Urinary bladder (tissue), 4 donors: ENCODE results near the gene PRKAG1. TPM values are rescaled to one million over a fixed set of nuclear protein-coding genes. Genes with fewer than 3 reads are reported as not detected.

Experiments
- DNase-seq: peaks from one replicate; pipeline ENCODE4 v3.0.0-alpha.2; 2015; ENCODE audit errors: extremely low spot score
- H3K27ac ChIP-seq: one replicate; pipeline ENCODE4 v1.5.1; 2013; ENCODE audit warnings: low read depth, mild to moderate bottlenecking, moderate library complexity
- H3K36me3 ChIP-seq: one replicate; pipeline ENCODE4 v1.6.1; 2013; ENCODE audit warnings: mild to moderate bottlenecking, moderate library complexity; ENCODE audit not compliant: insufficient read depth
- H3K4me1 ChIP-seq: one replicate; pipeline ENCODE4 v1.6.1; 2013; ENCODE audit warnings: mild to moderate bottlenecking, moderate library complexity; ENCODE audit not compliant: insufficient read depth
- H3K4me3 ChIP-seq: one replicate; pipeline ENCODE4 v1.5.1; 2013; ENCODE audit warnings: low read depth, low read length
- WGBS: extraction: QIAGEN DNeasy Blood & Tissue Kit; methylation state at CpG from one replicate; pipeline ENCODE4 v1.1.7; 2013; 5-methylcytosine and 5-hydroxymethylcytosine counted together
- polyA plus RNA-seq: library from polyadenylated mRNA; stranded (reverse); fragments of 200-250 nt; gene quantifications from one replicate; pipeline ENCODE4 v1.2.3, GENCODE V29; 2013
- total RNA-seq: library from RNA; depleted of rRNA; stranded (reverse); fragments of >200 nt; gene quantifications from one replicate; pipeline ENCODE4 v1.2.3, GENCODE V29; 2014
- donor health status: healthy with polysubstance abuse.
- donor health status: healthy.

The PRKAG1 gene
- total and polyA plus RNA-seq, 2 donors = 41.8 to 63.3 TPM

- WGBS = 84% methylated on average over 6 of the region's 6 CpGs
- H3K27ac ChIP-seq = no peak overlapping the region
These were observed 1.9 kb upstream of the PRKAG1 start for GRCh38 chr12:49020441-49020840.

GRCh38 chr12:49019443-49020324, 1.1 kb upstream of the PRKAG1 start:
- Histone ChIP-seq H3K4me1 (no peaks in the 10 kb centered on the region), H3K27ac (peak overlapping the region; percentile 26), H3K36me3 (no peaks in the 10 kb centered on the region), H3K4me3 (no peak overlapping the region)
- WGBS = 57% methylated on average over 10 of the region's 10 CpGs
- no peak for DNase-seq

More at GRCh38 chr12:49020441-49020840, 1.9 kb upstream of the PRKAG1 start:
- Histone ChIP-seq H3K36me3 (no peaks in the 10 kb centered on the region), H3K4me1 (no peaks in the 10 kb centered on the region), H3K4me3 (no peak overlapping the region)
- DNase-seq = no peak

GRCh38 chr12:49019120-49019430, 499 bp upstream of the PRKAG1 start:
- DNase-seq = no peak
- WGBS = 3% methylated on average over 8 of the region's 8 CpGs
- Histone ChIP-seq H3K4me1 (no peaks in the 10 kb centered on the region), H3K4me3 (peak overlapping the region; percentile 92), H3K27ac (peak overlapping the region; percentile 85), H3K36me3 (no peaks in the 10 kb centered on the region)

- under 1% methylated on average over 8 of the region's 8 CpGs for WGBS
- Histone ChIP-seq H3K4me3 (peak overlapping the region; percentile 92), H3K4me1 (no peaks in the 10 kb centered on the region), H3K27ac (peak overlapping the region; percentile 91), H3K36me3 (no peaks in the 10 kb centered on the region)
- DNase-seq = no peak
These were observed 700 bp downstream of the PRKAG1 start for GRCh38 chr12:49017891-49018260.

GRCh38 chr12:49015196-49015595, 3.4 kb downstream of the PRKAG1 start:
- H3K4me3 ChIP-seq = no peak overlapping the region
- no peak overlapping the region for H3K27ac ChIP-seq
- 85% methylated on average over 1 of the region's 1 CpG for WGBS
- H3K4me1 ChIP-seq = no peaks in the 10 kb centered on the region
- no peak for DNase-seq
- peaks cover 2% of the 10 kb centered on the region for H3K36me3 ChIP-seq

GRCh38 chr12:49014547-49014946, 4.0 kb downstream of the PRKAG1 start:
- no peak overlapping the region for H3K27ac ChIP-seq
- H3K4me1 ChIP-seq = no peaks in the 10 kb centered on the region
- DNase-seq = no peak
- H3K36me3 ChIP-seq = peaks cover 2% of the 10 kb centered on the region
- no peak overlapping the region for H3K4me3 ChIP-seq
- WGBS = 57% methylated on average over 1 of the region's 1 CpG

GRCh38 chr12:49013428-49013827, 5.1 kb downstream of the PRKAG1 start:
- no peak for DNase-seq
- no peak overlapping the region for H3K4me3 ChIP-seq
- H3K36me3 ChIP-seq = peaks cover 2% of the 10 kb centered on the region
- 91% methylated on average over 3 of the region's 3 CpGs for WGBS
- no peak overlapping the region for H3K27ac ChIP-seq
- H3K4me1 ChIP-seq = no peaks in the 10 kb centered on the region

GRCh38 chr12:49012739-49013138, 5.8 kb downstream of the PRKAG1 start:
- H3K36me3 ChIP-seq = peaks cover 2% of the 10 kb centered on the region
- no peak overlapping the region for H3K4me3 ChIP-seq
- no peaks in the 10 kb centered on the region for H3K4me1 ChIP-seq

GRCh38 chr12:49010092-49010668, 8.4 kb downstream of the PRKAG1 start:
- Histone ChIP-seq H3K4me1 (no peaks in the 10 kb centered on the region), H3K36me3 (peaks cover 4% of the 10 kb centered on the region), H3K27ac (no peak overlapping the region), H3K4me3 (no peak overlapping the region)
- DNase-seq = no peak
- WGBS = 90% methylated on average over 3 of the region's 3 CpGs

More at GRCh38 chr12:49012739-49013138, 5.8 kb downstream of the PRKAG1 start:
- DNase-seq = no peak
- no peak overlapping the region for H3K27ac ChIP-seq

- Histone ChIP-seq H3K36me3 (peaks cover 4% of the 10 kb centered on the region), H3K4me1 (no peaks in the 10 kb centered on the region), H3K27ac (no peak overlapping the region), H3K4me3 (no peak overlapping the region)
- 90% methylated on average over 1 of the region's 1 CpG for WGBS
- DNase-seq = no peak
These were observed 9.6 kb downstream of the PRKAG1 start for GRCh38 chr12:49008943-49009342.

- WGBS = 85% methylated on average over 2 of the region's 2 CpGs
These were observed 18.2 kb downstream of the PRKAG1 start for GRCh38 chr12:49000346-49000745.

GRCh38 chr12:48999371-49000131, 19.0 kb downstream of the PRKAG1 start, which contains the start of gene DDN:
TSS of gene DDN (minus strand) at chr12:48999375. CDS start at chr12:48999287, 88 bp downstream.
- peak within 1 kb of the TSS; percentile 49 for H3K4me3 ChIP-seq
- H3K4me1 ChIP-seq = no peaks in the 10 kb centered on the region
- no peak for DNase-seq
- H3K36me3 ChIP-seq = no peaks in the 10 kb centered on the region
- 2% methylated on average over 30 of the region's 30 CpGs for WGBS
- H3K27ac ChIP-seq = no peak within 1 kb of the TSS

More at GRCh38 chr12:49000346-49000745, 18.2 kb downstream of the PRKAG1 start:
- Histone ChIP-seq H3K4me3 (no peak overlapping the region), H3K27ac (no peak overlapping the region), H3K36me3 (peaks cover 1% of the 10 kb centered on the region), H3K4me1 (no peaks in the 10 kb centered on the region)
- no peak for DNase-seq

- whole genome bisulfite sequencing = 2% methylated on average over 48 of the region's 48 CpGs
- no peaks in the 10 kb centered on the region for H3K36me3 ChIP-seq
- H3K27ac ChIP-seq = no peak overlapping the region
- no peaks in the 10 kb centered on the region for H3K4me1 ChIP-seq
- H3K4me3 ChIP-seq = peak overlapping the region; percentile 49
- DNase-seq = no peak
These were observed 19.9 kb downstream of the PRKAG1 start for GRCh38 chr12:48998497-48999353.
